ENCODE data around the gene RAB30. TPM values are rescaled to one million over a fixed set of nuclear protein-coding genes. Genes with fewer than 3 reads are reported as not detected.
"Not testable (repeated sequence)": the region's sequence is repeated elsewhere in the genome, so short reads cannot be mapped to it uniquely, and the experiment has no call there.

The RAB30 gene
- total and polyA plus RNA-seq, 4 experiments from 2014 or later, result 5.0 to 14.1 (median 10.6) TPM

- intact Hi-C loops (cut with micrococcal nuclease), result no loop called here
Measured at GRCh38 chr11:83014951-83015350, 56.7 kb downstream of the RAB30 start.

GRCh38 chr11:83012168-83013067 lies 59.3 kb downstream of the RAB30 start:
- POLR2A ChIA-PET (ENCODE audit: partially characterized antibody), result no interaction called here
- H3K36me3 ChIP-seq (ENCODE audit: insufficient read depth, low read length), result no peaks in the 10 kb centered on the region
- no peaks in the 10 kb centered on the region for H3K9me3 Mint-ChIP-seq
- no peaks in the 10 kb centered on the region for H3K27me3 Mint-ChIP-seq
- no peaks in the 10 kb centered on the region for H3K9me3 ChIP-seq (ENCODE audit: control insufficient read depth in 1 of 2, low read length in 2 of 2)
- no peak overlapping the region for H3K27ac Mint-ChIP-seq
- H3K4me1 Mint-ChIP-seq, result peaks cover 16 to 31% (median 25%) of the 10 kb centered on the region in 4 donors
- no peaks in the 10 kb centered on the region for H3K27me3 ChIP-seq (ENCODE audit: insufficient read depth, low read length)
- H3K4me3 ChIP-seq (ENCODE audit: low read length in 2 of 2), result no peak overlapping the region
- no peak overlapping the region for H3K27ac ChIP-seq (ENCODE audit: low read depth, low read length)
- CTCF ChIA-PET (ENCODE audit: partially characterized antibody), result no interaction called here
- H3K36me3 Mint-ChIP-seq, result peaks cover 0 to 11% of the 10 kb centered on the region in 2 donors
- no peak overlapping the region for H3K4me3 Mint-ChIP-seq
- no peak for DNase-seq
- peaks cover 2% of the 10 kb centered on the region for H3K4me1 ChIP-seq (ENCODE audit: insufficient read depth, low read length)
- intact Hi-C loops (cut with micrococcal nuclease), result no loop called here

More at GRCh38 chr11:83014951-83015350, 56.7 kb downstream of the RAB30 start:
- H3K4me3 Mint-ChIP-seq, result no peak overlapping the region
- H3K4me3 ChIP-seq (ENCODE audit: low read length in 2 of 2), result no peak overlapping the region
- H3K36me3 Mint-ChIP-seq, result peaks cover 0 to 5% of the 10 kb centered on the region in 2 donors
- H3K27me3 ChIP-seq (ENCODE audit: insufficient read depth, low read length), result no peaks in the 10 kb centered on the region
- no peak overlapping the region for H3K27ac ChIP-seq (ENCODE audit: low read depth, low read length)
- H3K27ac Mint-ChIP-seq, result peak overlapping the region in 2 of 7 donors; percentile 36 to 75
- H3K9me3 Mint-ChIP-seq, result peaks cover 0 to 2% (median 0%) of the 10 kb centered on the region in 8 donors
- no peaks in the 10 kb centered on the region for H3K9me3 ChIP-seq (ENCODE audit: control insufficient read depth in 1 of 2, low read length in 2 of 2)
- no peaks in the 10 kb centered on the region for H3K36me3 ChIP-seq (ENCODE audit: insufficient read depth, low read length)
- DNase-seq, result no peak
- ChIA-PET POLR2A (ENCODE audit: partially characterized antibody) (no interaction called here), CTCF (ENCODE audit: partially characterized antibody) (interaction anchor here (1.6 kb wide), 1 partner anchor 18 kb away, joined by 4 read pairs; no protein-coding TSS in a partner anchor)
- H3K27me3 Mint-ChIP-seq, result no peaks in the 10 kb centered on the region
- H3K4me1 ChIP-seq (ENCODE audit: insufficient read depth, low read length), result no peaks in the 10 kb centered on the region
- H3K4me1 Mint-ChIP-seq, result peaks cover 8 to 21% (median 16%) of the 10 kb centered on the region in 4 donors

- Mint-ChIP-seq H3K36me3 (peaks cover 0 to 15% of the 10 kb centered on the region in 2 donors), H3K4me3 (no peak overlapping the region), H3K27ac (no peak overlapping the region), H3K27me3 (no peaks in the 10 kb centered on the region), H3K9me3 (no peaks in the 10 kb centered on the region), H3K4me1 (peaks cover 23 to 40% (median 32%) of the 10 kb centered on the region in 4 donors)
- ChIA-PET POLR2A (ENCODE audit: partially characterized antibody) (no interaction called here), CTCF (ENCODE audit: partially characterized antibody) (no interaction called here)
- H3K27me3 ChIP-seq (ENCODE audit: insufficient read depth, low read length), result no peaks in the 10 kb centered on the region
- H3K27ac ChIP-seq (ENCODE audit: low read depth, low read length), result no peak overlapping the region
- intact Hi-C loops (cut with micrococcal nuclease), result no loop called here
- no peaks in the 10 kb centered on the region for H3K9me3 ChIP-seq (ENCODE audit: control insufficient read depth in 1 of 2, low read length in 2 of 2)
- no peaks in the 10 kb centered on the region for H3K36me3 ChIP-seq (ENCODE audit: insufficient read depth, low read length)
- H3K4me1 ChIP-seq (ENCODE audit: insufficient read depth, low read length), result peaks cover 6% of the 10 kb centered on the region
- no peak for DNase-seq
- no peak overlapping the region for H3K4me3 ChIP-seq (ENCODE audit: low read length in 2 of 2)
Measured at GRCh38 chr11:83011333-83012167, 60.1 kb downstream of the RAB30 start.

DNA sequence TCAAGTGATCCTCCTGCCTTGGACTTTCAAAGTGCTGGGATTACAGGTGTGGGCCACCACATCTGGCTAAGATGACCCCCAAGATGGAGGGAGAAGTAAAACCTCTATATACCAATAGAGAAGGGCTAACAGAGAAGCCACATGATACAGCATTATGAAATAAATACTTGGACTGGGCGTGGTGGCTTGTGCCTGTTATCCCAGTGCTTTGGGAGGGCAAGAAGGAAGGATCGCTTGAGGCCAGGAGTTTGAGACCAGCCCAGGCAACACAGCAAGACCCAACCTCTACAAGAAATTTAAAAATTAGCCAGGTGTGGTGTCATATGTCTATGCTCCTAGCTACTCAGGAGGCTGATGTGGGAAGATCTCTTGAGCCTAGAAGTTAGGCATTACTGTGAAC lies 61.7 kb downstream of the RAB30 start:
- intact Hi-C loops (cut with micrococcal nuclease), result loop anchor here (5.0 kb wide), 1 partner anchor 52 kb away; no protein-coding TSS in a partner anchor
- Histone ChIP-seq H3K27ac (ENCODE audit: low read depth, low read length) (no peak overlapping the region), H3K36me3 (ENCODE audit: insufficient read depth, low read length) (no peaks in the 10 kb centered on the region), H3K9me3 (ENCODE audit: control insufficient read depth in 1 of 2, low read length in 2 of 2) (no peaks in the 10 kb centered on the region), H3K27me3 (ENCODE audit: insufficient read depth, low read length) (no peaks in the 10 kb centered on the region), H3K4me1 (ENCODE audit: insufficient read depth, low read length) (peaks cover 6% of the 10 kb centered on the region), H3K4me3 (ENCODE audit: low read length in 2 of 2) (no peak overlapping the region)
- Mint-ChIP-seq H3K27ac (peak overlapping the region in 1 of 7 donors; percentile 81), H3K27me3 (no peaks in the 10 kb centered on the region), H3K9me3 (no peaks in the 10 kb centered on the region), H3K36me3 (peaks cover 0 to 15% of the 10 kb centered on the region in 2 donors), H3K4me3 (no peak overlapping the region), H3K4me1 (peaks cover 21 to 44% (median 30%) of the 10 kb centered on the region in 4 donors)
- ChIA-PET POLR2A (ENCODE audit: partially characterized antibody) (interaction anchor here (1.2 kb wide), 1 partner anchor 54 kb away, joined by 3 read pairs; no protein-coding TSS in a partner anchor), CTCF (ENCODE audit: partially characterized antibody) (interaction anchor here (0.7 kb wide), 1 partner anchor 63 kb away, joined by 3 read pairs; no protein-coding TSS in a partner anchor)
- no peak for DNase-seq

- not testable (repeated sequence) for DNase-seq
Measured at GRCh38 chr11:83009136-83009535, 62.6 kb downstream of the RAB30 start.

DNA sequence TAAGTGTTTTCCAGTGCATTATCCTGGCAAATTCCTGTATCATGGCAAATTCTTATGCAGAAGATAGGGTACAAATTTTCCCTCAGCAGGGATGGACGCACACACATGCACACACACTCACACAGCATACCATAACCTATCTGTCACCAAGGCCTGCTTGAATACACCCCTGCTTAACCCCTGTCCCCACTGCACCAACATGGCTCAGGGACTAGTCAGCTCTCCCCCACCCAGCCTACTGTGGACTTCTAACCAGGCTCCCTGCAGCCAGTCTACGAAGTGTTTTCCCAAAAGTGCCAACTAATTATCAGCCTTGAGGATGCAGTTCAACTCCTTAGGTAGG lies 63.1 kb downstream of the RAB30 start:
- Histone ChIP-seq H3K4me3 (ENCODE audit: low read length in 2 of 2) (no peak overlapping the region), H3K27ac (ENCODE audit: low read depth, low read length) (no peak overlapping the region), H3K9me3 (ENCODE audit: control insufficient read depth in 1 of 2, low read length in 2 of 2) (no peaks in the 10 kb centered on the region), H3K27me3 (ENCODE audit: insufficient read depth, low read length) (no peaks in the 10 kb centered on the region), H3K4me1 (ENCODE audit: insufficient read depth, low read length) (peaks cover 6% of the 10 kb centered on the region), H3K36me3 (ENCODE audit: insufficient read depth, low read length) (no peaks in the 10 kb centered on the region)
- ChIA-PET CTCF (ENCODE audit: partially characterized antibody) (no interaction called here), POLR2A (ENCODE audit: partially characterized antibody) (interaction anchor here (0.7 kb wide), 1 partner anchor 147 kb away, joined by 4 read pairs; no protein-coding TSS in a partner anchor)
- Mint-ChIP-seq H3K27ac (peak overlapping the region in 2 of 7 donors; percentile 44 to 57), H3K9me3 (no peaks in the 10 kb centered on the region), H3K4me1 (peaks cover 12 to 35% (median 22%) of the 10 kb centered on the region in 4 donors), H3K27me3 (no peaks in the 10 kb centered on the region), H3K36me3 (peaks cover 0 to 15% of the 10 kb centered on the region in 2 donors), H3K4me3 (no peak overlapping the region)
- intact Hi-C loops (cut with micrococcal nuclease), result loop anchor here (5.0 kb wide), 1 partner anchor 54 kb away; no protein-coding TSS in a partner anchor
- no peak for DNase-seq

More at GRCh38 chr11:83009136-83009535, 62.6 kb downstream of the RAB30 start:
- POLR2A ChIA-PET (ENCODE audit: partially characterized antibody); H3K36me3 ChIP-seq (ENCODE audit: insufficient read depth, low read length); H3K27ac ChIP-seq (ENCODE audit: low read depth, low read length); CTCF ChIA-PET (ENCODE audit: partially characterized antibody); H3K4me1 ChIP-seq (ENCODE audit: insufficient read depth, low read length); H3K4me3 Mint-ChIP-seq; H3K27me3 ChIP-seq (ENCODE audit: insufficient read depth, low read length); H3K27me3 Mint-ChIP-seq; H3K9me3 ChIP-seq (ENCODE audit: control insufficient read depth in 1 of 2, low read length in 2 of 2); H3K9me3 Mint-ChIP-seq; H3K4me3 ChIP-seq (ENCODE audit: low read length in 2 of 2): not testable (repeated sequence)
- H3K4me1 Mint-ChIP-seq, result peaks cover 15 to 41% (median 23%) of the 10 kb centered on the region in 4 donors
- peak overlapping the region in 1 of 7 donors; percentile 79 for H3K27ac Mint-ChIP-seq
- peaks cover 0 to 15% of the 10 kb centered on the region in 2 donors for H3K36me3 Mint-ChIP-seq
- intact Hi-C loops (cut with micrococcal nuclease), result loop anchor here (5.0 kb wide), 1 partner anchor 53 kb away; no protein-coding TSS in a partner anchor
